Activated CD4-positive, alpha-beta T cell treated with anti-CD3 and anti-CD28 coated beads, Interleukin-2, amount 50 U/mL, for 4 hours (primary cell): ENCODE data around the gene PPP1R3C.

Source experiments
- DNase-seq, 2 experiments: peaks; one replicate each; pipeline ENCODE4 v3.0.0-alpha.2; 2020

PPP1R3C gene

GRCh38 chr10:91597197-91597881 is 35.5 kb downstream of the PPP1R3C start:
- no peak for DNase-seq

GRCh38 chr10:91596825-91597196 is 36.1 kb downstream of the PPP1R3C start:
- no peak for DNase-seq

GRCh38 chr10:91593834-91594233 is 39.0 kb downstream of the PPP1R3C start:
- no peak for DNase-seq

- DNase-seq = no peak
Measured at GRCh38 chr10:91593366-91593765, 39.5 kb downstream of the PPP1R3C start.

GRCh38 chr10:91592266-91592975 is 40.5 kb downstream of the PPP1R3C start:
- DNase-seq = no peak

- DNase-seq = no peak
Measured at GRCh38 chr10:91591797-91592174, 41.1 kb downstream of the PPP1R3C start.

- no peak for DNase-seq
Measured at GRCh38 chr10:91590904-91591796, 41.7 kb downstream of the PPP1R3C start.

- DNase-seq = no peak
Measured at GRCh38 chr10:91590142-91590903, 42.5 kb downstream of the PPP1R3C start.

GRCh38 chr10:91589658-91590035 is 43.2 kb downstream of the PPP1R3C start:
- no peak for DNase-seq

GRCh38 chr10:91589015-91589657 is 43.7 kb downstream of the PPP1R3C start:
- no peak for DNase-seq

GRCh38 chr10:91587710-91588638 is 44.9 kb downstream of the PPP1R3C start:
- DNase-seq = no peak

GRCh38 chr10:91582153-91582554 is 50.7 kb downstream of the PPP1R3C start:
- no peak for DNase-seq

- DNase-seq = no peak
Measured at GRCh38 chr10:91579329-91579985, 53.4 kb downstream of the PPP1R3C start.
